HCT116 (cell line): ENCODE measurements around the gene SPDEF. TPM values are rescaled to one million over a fixed set of nuclear protein-coding genes. Genes with fewer than 3 reads are reported as not detected.

Experiments used
- ATAC-seq: fragments of 200-7000 bp; cut with Tn5 transposase; 2 replicates; pipeline ENCODE4 v1.9.1; 2020; ENCODE audit warnings: mild to moderate bottlenecking, moderate library complexity
- BruUV-seq: library from RNA; stranded (reverse); fragments of 400-500 nt; replicated peaks from 2 replicates; lab custom pipeline; 2021; lab: Mats Ljungman, UMichigan
- CTCF ChIA-PET: fragments of 300-600 bp; sonication (Branson Sonifier 250); formaldehyde crosslinking; loops from one replicate; lab custom pipeline; 2021; ENCODE audit warnings: antibody characterized with exemption; lab: Charles Lee
- POLR2A ChIA-PET: fragments of 300-600, 350-600 bp; sonication (Branson Sonifier 250); formaldehyde crosslinking; loops from one replicate; lab custom pipeline; 2021; ENCODE audit warnings: antibody characterized with exemption; lab: Charles Lee
- RAD21 ChIA-PET, 2 experiments: fragments of 300-600 bp; sonication (Branson Sonifier 250); formaldehyde crosslinking; loops; one replicate each; lab custom pipeline; 2023; ENCODE audit warnings: low total read pairs in 2 of 2; ENCODE audit not compliant: uncharacterized antibody in 2 of 2, unreplicated experiment in 2 of 2, low non-redundant PET in 1 of 2; lab: Charles Lee
- DNase-seq: peaks from one replicate; pipeline ENCODE4 v3.0.0-alpha.2; 2010; ENCODE audit warnings: low read depth, low spot score
- H2AFZ ChIP-seq: fragments of 200-600 bp; shearing (Covaris generic), sonication (generic); 2 replicates; pipeline ENCODE4 v1.6.1; 2017; ENCODE audit warnings: low read depth, mixed run types, mixed read lengths, antibody characterized with exemption, low read length; ENCODE audit not compliant: poor library complexity, severe bottlenecking
- H3K27ac ChIP-seq: 2 replicates; pipeline ENCODE4 v1.5.1; 2012; ENCODE audit warnings: low read depth, low read length
- H3K27me3 ChIP-seq: fragments of 200-600 bp; sonication (generic); 2 replicates; pipeline ENCODE4 v1.6.1; 2016; ENCODE audit warnings: mixed run types, low read length, mixed read lengths; ENCODE audit not compliant: insufficient read depth
- H3K36me3 ChIP-seq, 2 experiments: fragments of 200-500 bp in 1 of 2; fragments of 200-600 bp in 1 of 2; sonication (Bioruptor generic) in 1 of 2; sonication (generic) in 1 of 2; 2 replicates each; pipeline versions ENCODE4 v1.5.1 to v1.6.1; 2014 to 2016; ENCODE audit warnings: low read length in 2 of 2, inconsistent platforms in 1 of 2, mixed read lengths in 1 of 2, mixed run types in 1 of 2; ENCODE audit not compliant: insufficient read depth in 2 of 2, control insufficient read depth in 1 of 2
- H3K4me1 ChIP-seq, 2 experiments: fragments of 200-600 bp in 1 of 2; sonication (generic) in 1 of 2; 2 replicates each; pipeline versions ENCODE4 v1.5.1 to v1.6.1; 2012 to 2017; ENCODE audit warnings: low read length in 2 of 2, inconsistent platforms in 1 of 2, mild to moderate bottlenecking in 1 of 2, mixed read lengths in 1 of 2, mixed run types in 1 of 2, moderate library complexity in 1 of 2; ENCODE audit not compliant: insufficient read depth in 2 of 2, control insufficient read depth in 1 of 2
- H3K4me2 ChIP-seq: fragments of 200-600 bp; sonication (generic); 2 replicates; pipeline ENCODE4 v1.6.1; 2017; ENCODE audit warnings: mixed run types, low read length, mixed read lengths
- H3K4me3 ChIP-seq, 2 experiments: fragments of 200-600 bp in 1 of 2; sonication (generic) in 1 of 2; replicated peaks in 1 of 2; 2 replicates each; pipeline ENCODE4 v1.5.1; 2011 to 2016; ENCODE audit warnings: low read length in 2 of 2, control low read depth in 1 of 2, low read depth in 1 of 2, mild to moderate bottlenecking in 1 of 2, mixed read lengths in 1 of 2, mixed run types in 1 of 2
- H3K79me2 ChIP-seq: fragments of 200-600 bp; sonication (generic); 2 replicates; pipeline ENCODE4 v1.6.1; 2017; ENCODE audit warnings: mild to moderate bottlenecking, mixed run types, low read length, moderate library complexity, mixed read lengths; ENCODE audit not compliant: insufficient read depth
- H3K9ac ChIP-seq: fragments of 200-600 bp; sonication (generic); 2 replicates; pipeline ENCODE4 v1.6.1; 2016; ENCODE audit warnings: low read length, mixed read lengths
- H3K9me2 ChIP-seq: fragments of 200-600 bp; sonication (generic), shearing (Covaris generic); 2 replicates; pipeline ENCODE4 v1.6.1; 2017; ENCODE audit warnings: mixed run types, mild to moderate bottlenecking, moderate library complexity; ENCODE audit not compliant: insufficient read depth
- H3K9me3 ChIP-seq, 2 experiments: fragments of 200-500 bp in 1 of 2; fragments of 200-600 bp in 1 of 2; sonication (Bioruptor generic) in 1 of 2; sonication (generic) in 1 of 2; 2 replicates each; pipeline ENCODE4 v1.6.1; 2014 to 2017; ENCODE audit warnings: low read length in 2 of 2, mixed read lengths in 2 of 2, inconsistent platforms in 1 of 2, low read depth in 1 of 2, mild to moderate bottlenecking in 1 of 2, mixed run types in 1 of 2, moderate library complexity in 1 of 2; ENCODE audit not compliant: control insufficient read depth in 1 of 2, insufficient read depth in 1 of 2
- H4K20me1 ChIP-seq: fragments of 200-600 bp; sonication (generic), shearing (Covaris generic); 2 replicates; pipeline ENCODE4 v1.6.1; 2017; ENCODE audit warnings: mixed run types, mild to moderate bottlenecking, moderate library complexity; ENCODE audit not compliant: insufficient read depth
- CBX3 ChIP-seq: IDR thresholded peaks from 2 replicates; pipeline ENCODE4 v1.6.1; 2012; ENCODE audit warnings: low read depth
- CTCF ChIP-seq, 3 experiments: fragments of 200-600 bp in 1 of 3; sonication (generic) in 1 of 3; IDR thresholded peaks in 2 of 3; conservative IDR thresholded peaks in 1 of 3; 2 replicates each; pipeline ENCODE4 v1.5.1; 2012 to 2017; ENCODE audit warnings: low read depth in 2 of 3, low read length in 2 of 3, antibody characterized with exemption in 1 of 3, borderline replicate concordance in 1 of 3, control low read depth in 1 of 3, mild to moderate bottlenecking in 1 of 3, mixed read lengths in 1 of 3, mixed run types in 1 of 3, moderate library complexity in 1 of 3; ENCODE audit not compliant: insufficient read depth in 1 of 3
- EZH2 ChIP-seq: fragments of 200-600 bp; sonication (generic); IDR thresholded peaks from 2 replicates; pipeline ENCODE4 v1.6.1; 2017; ENCODE audit warnings: antibody characterized with exemption, mixed run types
- EZH2phosphoT487 ChIP-seq: fragments of 200-600 bp; IDR thresholded peaks from 2 replicates; pipeline ENCODE4 v1.6.1; 2018; ENCODE audit warnings: antibody characterized with exemption, borderline replicate concordance
- JUND ChIP-seq: IDR thresholded peaks from 2 replicates; pipeline ENCODE4 v1.6.1; 2012
- RAD21 ChIP-seq: IDR thresholded peaks from 2 replicates; pipeline ENCODE4 v1.6.1; 2012; ENCODE audit warnings: low read depth, mild to moderate bottlenecking
- SP1 ChIP-seq: IDR thresholded peaks from 2 replicates; pipeline ENCODE4 v1.6.1; 2012; ENCODE audit warnings: low read depth
- SRF ChIP-seq: IDR thresholded peaks from 2 replicates; pipeline ENCODE4 v1.6.1; 2012; ENCODE audit warnings: low read depth
- TCF7L2 ChIP-seq: IDR thresholded peaks from 2 replicates; pipeline ENCODE4 v1.7.0; 2011; ENCODE audit warnings: borderline replicate concordance, inconsistent platforms; ENCODE audit not compliant: insufficient read depth, insufficient read length; ENCODE audit errors: extremely low read depth
- ZNF274 ChIP-seq: fragments of 200-500 bp; sonication (Bioruptor generic); IDR thresholded peaks from 2 replicates; pipeline ENCODE4 v1.6.1; 2014; ENCODE audit warnings: mild to moderate bottlenecking, low read depth, low read length, inconsistent platforms
- intact Hi-C: fragments of 100-400 bp; cut with micrococcal nuclease; formaldehyde crosslinking; loops from 2 replicates; pipeline ENCODE4 v1.10.0; 2022
- total RNA-seq: library from RNA; stranded (reverse); gene quantifications from one replicate; pipeline ENCODE4 v1.2.1, GENCODE V29; 2021; ENCODE audit not compliant: unreplicated experiment
- TF ChIP-seq, protein P1 (sequence below): IDR thresholded peaks from 2 replicates; pipeline ENCODE4 v1.6.1; 2012

SPDEF gene
- total RNA-seq, 1 experiment from 2014 or later, result 0.39 TPM

DNA sequence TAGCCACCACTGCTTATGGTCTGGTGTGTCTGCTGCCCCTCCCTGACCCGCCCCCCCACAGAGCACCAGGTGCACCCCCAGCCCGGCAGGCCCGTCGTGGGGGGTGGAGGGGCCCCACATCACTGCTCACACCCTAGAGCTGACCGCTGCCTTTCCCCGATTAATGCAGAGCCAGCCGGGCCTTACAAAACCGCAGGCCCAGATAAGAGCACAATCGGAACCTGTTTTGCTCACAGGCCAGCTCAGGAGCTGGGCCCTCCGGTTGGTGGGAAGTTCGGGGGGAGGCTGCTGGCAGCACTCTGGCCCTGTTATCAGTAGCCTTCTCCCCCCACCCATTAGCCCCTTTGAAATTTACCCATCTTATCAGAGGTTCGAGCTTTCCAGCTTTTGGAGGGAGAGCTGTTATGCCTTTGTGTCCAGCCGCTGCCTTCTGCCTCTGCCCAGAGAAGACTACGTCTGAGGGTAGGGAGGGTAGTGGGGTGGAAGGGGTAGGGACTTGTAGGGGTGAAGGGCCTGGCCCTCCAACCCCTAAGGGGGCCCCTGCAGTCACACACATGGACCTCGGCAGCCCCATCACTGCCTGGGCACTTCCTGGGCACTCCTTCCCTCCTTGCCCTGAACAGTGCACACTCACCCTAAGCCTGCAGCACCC is 6.9 kb upstream of the SPDEF start:
- no peak overlapping the region for H3K27ac ChIP-seq
- ChIA-PET CTCF (no interaction called here), RAD21 (no interaction called here), POLR2A (no interaction called here)
- DNase-seq (no peak), ATAC-seq (no peak)
- H3K27me3 ChIP-seq, result no peaks in the 10 kb centered on the region
- peaks cover 0 to 24% of the 10 kb centered on the region in 2 experiments; a peak in 2 of 4 replicates for H3K4me1 ChIP-seq
- BruUV-seq, result no TSS peak
- no peak overlapping the region for H3K4me3 ChIP-seq
- intact Hi-C loops, result no loop called here
- H3K36me3 ChIP-seq, result no peaks in the 10 kb centered on the region
- H3K4me2 ChIP-seq, result no peak overlapping the region
- no peaks in the 10 kb centered on the region for H3K79me2 ChIP-seq
- no peaks in the 10 kb centered on the region for H4K20me1 ChIP-seq
- no peaks in the 10 kb centered on the region for H3K9me2 ChIP-seq
- H2AFZ ChIP-seq, result no peak overlapping the region
- peaks cover 0 to 6% of the 10 kb centered on the region in 2 experiments; a peak in 1 of 4 replicates for H3K9me3 ChIP-seq
- no peak overlapping the region for H3K9ac ChIP-seq
- TF ChIP-seq ZNF274, result no peak

DNA sequence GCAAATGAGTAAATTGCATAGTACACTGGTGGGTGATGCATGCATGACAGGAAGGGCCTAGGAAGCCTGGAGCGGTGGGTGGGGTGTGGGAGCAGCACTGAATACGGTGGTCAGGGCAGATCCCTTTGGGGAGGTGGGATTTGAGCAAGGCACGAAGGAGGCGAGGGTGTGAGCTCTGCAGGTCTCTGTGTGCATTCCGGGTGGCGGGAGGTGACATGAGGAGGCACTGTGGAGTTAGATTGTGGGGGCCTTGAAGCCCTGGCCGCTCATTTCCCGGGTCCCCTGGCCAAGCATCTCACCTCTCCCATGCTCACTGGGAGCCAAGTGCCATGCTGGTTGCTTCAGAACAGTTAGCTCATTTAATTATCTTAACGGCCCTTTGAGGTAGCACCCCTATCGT is 6.2 kb upstream of the SPDEF start:
- Histone ChIP-seq H3K9me2 (no peaks in the 10 kb centered on the region), H3K27me3 (no peaks in the 10 kb centered on the region), H3K36me3 (no peaks in the 10 kb centered on the region), H3K79me2 (no peaks in the 10 kb centered on the region), H2AFZ (no peak overlapping the region), H3K9ac (no peak overlapping the region), H3K9me3 (peaks cover 0 to 6% of the 10 kb centered on the region in 2 experiments; a peak in 1 of 4 replicates), H3K4me3 (no peak overlapping the region), H4K20me1 (no peaks in the 10 kb centered on the region), H3K4me2 (no peak overlapping the region), H3K4me1 (peaks cover 0 to 17% of the 10 kb centered on the region in 2 experiments; a peak in 2 of 4 replicates), H3K27ac (no peak overlapping the region)
- DNase-seq, result no peak
- ChIA-PET RAD21 (no interaction called here), CTCF (no interaction called here), POLR2A (no interaction called here)
- intact Hi-C loops, result no loop called here
- BruUV-seq, result no TSS peak
- ATAC-seq, result no peak
- TF ChIP-seq SP1 (no peak), CBX3 (no peak), CTCF (IDR thresholded peaks at IDR 0.05 in 2 of 3, conservative IDR thresholded peaks at IDR 0.05 in 1 of 3; ENCODE audit: borderline replicate concordance in 1 of 3, insufficient read depth in 1 of 3, low read depth in 2 of 3, low read length in 2 of 3) (no peak), SRF (no peak), EZH2 (no peak), EZH2phosphoT487 (no peak), JUND (no peak), TCF7L2 (no peak), RAD21 (no peak), ZNF274 (no peak)
- TF ChIP-seq, protein P1, sequence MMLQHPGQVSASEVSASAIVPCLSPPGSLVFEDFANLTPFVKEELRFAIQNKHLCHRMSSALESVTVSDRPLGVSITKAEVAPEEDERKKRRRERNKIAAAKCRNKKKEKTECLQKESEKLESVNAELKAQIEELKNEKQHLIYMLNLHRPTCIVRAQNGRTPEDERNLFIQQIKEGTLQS, result no peak
- TF ChIP-seq, all 23 proteins: peak for 0
